ENCODE data around the gene C19orf53. TPM values are rescaled to one million over a fixed set of nuclear protein-coding genes. Genes with fewer than 3 reads are reported as not detected.
A peak's percentile ranks its signal among the peaks of the same experiment; 100 is the strongest.

C19orf53 gene
- total and polyA plus RNA-seq, 10 of the 15 experiments (the other 5 are each of a cell fraction or from before 2014, with no cell fraction given): 109 to 449 (median 218) TPM

- TF ChIP-seq E2F8 (IDR thresholded peaks at IDR 0.05; ENCODE audit: low read depth, partially characterized antibody) (peak; percentile 25), LARP7 (IDR thresholded peaks at IDR 0.05) (no peak), CEBPB (IDR thresholded peaks at IDR 0.05; ENCODE audit: borderline replicate concordance in 1 of 2, low read depth in 2 of 2, low read length in 2 of 2) (0 out of 4 replicates have a peak, but pooled peaks of 1 of the 2 experiments have one; percentile 47), RAD51 (IDR thresholded peaks at IDR 0.05) (peak; percentile 16; the same call in 1 of the 2 replicates), RELB (IDR thresholded peaks at IDR 0.05; ENCODE audit: low read depth) (peak; percentile 63), EZH2 (IDR thresholded peaks at IDR 0.05; ENCODE audit: borderline replicate concordance, control insufficient read depth, low read depth, low read length) (no peak), MYC (IDR thresholded peaks at IDR 0.05; ENCODE audit: insufficient read depth, insufficient read length, insufficient replicate concordance, low read length, severe bottlenecking) (no peak), SKIL (IDR thresholded peaks at IDR 0.05; ENCODE audit: low read depth, poor library complexity, severe bottlenecking) (peak; percentile 53), BHLHE40 (IDR thresholded peaks at IDR 0.05; ENCODE audit: borderline replicate concordance in 1 of 2, low read depth in 2 of 2, low read length in 1 of 2) (peak in 1 of 2 experiments; percentile 39; a peak in 1 of 4 replicates), ZZZ3 (IDR thresholded peaks at IDR 0.05; ENCODE audit: control insufficient read depth, insufficient read length, low read depth) (no peak), RBBP5 (conservative IDR thresholded peaks at IDR 0.05) (no peak), FOS (IDR thresholded peaks at IDR 0.05; ENCODE audit: borderline replicate concordance, extremely low read depth, insufficient read length) (no peak), NKRF (conservative IDR thresholded peaks at IDR 0.05) (peak; percentile 78), HCFC1 (IDR thresholded peaks at IDR 0.05; ENCODE audit: low read length) (peak; percentile 59), SIX5 (IDR thresholded peaks at IDR 0.05; ENCODE audit: low read depth, low read length, severe bottlenecking) (peak; percentile 31), NFIC (IDR thresholded peaks at IDR 0.05; ENCODE audit: low read depth, low read length) (peak; percentile 96), BCL3 (IDR thresholded peaks at IDR 0.05; ENCODE audit: borderline replicate concordance, insufficient read depth, low read depth, low read length, poor library complexity, severe bottlenecking) (peak; percentile 44)
Measured at GRCh38 chr19:13731147-13731964, 42.9 kb upstream of the C19orf53 start (continued).

All from GM12878 (cell line).